HG03520 (cell line): Measurements from ENCODE around the gene FAM131A.
"Not testable (repeated sequence)": the region's sequence is repeated elsewhere in the genome, so short reads cannot be mapped to it uniquely, and the experiment has no call there.

Source experiments
- ATAC-seq: cut with Tn5 transposase; IDR thresholded peaks from one replicate; pipeline ENCODE4 v1.9.1; 2021; ENCODE audit warnings: mild to moderate bottlenecking, moderate library complexity; ENCODE audit not compliant: unreplicated experiment

Gene FAM131A

DNA sequence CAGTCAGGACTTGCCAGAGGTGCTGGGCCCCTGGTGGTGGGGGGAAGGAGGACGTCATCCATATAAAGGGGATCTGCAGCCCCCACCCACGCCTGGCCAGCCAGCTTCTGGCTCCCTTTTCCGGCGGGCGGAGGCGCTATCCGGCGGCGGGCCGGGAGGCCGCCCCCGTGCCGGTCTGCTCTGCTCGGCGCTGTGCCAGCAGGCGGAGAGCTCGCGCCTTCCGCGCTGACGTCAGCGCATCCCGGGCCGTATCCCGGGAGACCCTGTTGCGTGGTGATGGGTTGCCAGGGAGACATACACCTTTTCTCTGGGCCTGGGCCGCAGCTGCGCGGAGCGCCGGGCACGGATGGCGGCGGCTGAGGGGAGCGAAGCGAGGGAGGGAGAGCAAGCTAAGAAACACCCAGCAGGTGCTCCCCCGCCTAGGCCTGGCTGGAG lies 1.1 kb downstream of the FAM131A start:
- no peak for ATAC-seq

DNA sequence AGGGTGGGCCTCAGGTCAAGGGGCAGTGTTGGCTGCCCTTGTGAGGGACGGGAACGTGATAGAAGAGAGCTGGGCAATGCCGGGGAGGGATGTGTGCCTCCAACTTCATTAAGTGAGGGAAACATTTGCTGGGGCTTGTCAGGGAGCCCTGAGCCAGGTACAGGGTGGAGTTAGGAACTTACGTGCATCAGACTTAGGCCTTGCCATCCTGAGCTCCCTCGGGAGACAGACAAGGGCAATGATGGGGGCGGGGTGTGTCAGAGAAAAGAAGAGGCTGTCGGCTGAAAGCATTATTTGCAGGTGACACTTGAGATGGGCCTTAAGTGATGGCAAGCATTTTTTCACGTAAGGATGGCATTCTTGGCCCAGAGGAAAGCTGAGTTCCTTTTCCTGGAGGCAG lies 1.6 kb downstream of the FAM131A start:
- ATAC-seq, result no peak

DNA sequence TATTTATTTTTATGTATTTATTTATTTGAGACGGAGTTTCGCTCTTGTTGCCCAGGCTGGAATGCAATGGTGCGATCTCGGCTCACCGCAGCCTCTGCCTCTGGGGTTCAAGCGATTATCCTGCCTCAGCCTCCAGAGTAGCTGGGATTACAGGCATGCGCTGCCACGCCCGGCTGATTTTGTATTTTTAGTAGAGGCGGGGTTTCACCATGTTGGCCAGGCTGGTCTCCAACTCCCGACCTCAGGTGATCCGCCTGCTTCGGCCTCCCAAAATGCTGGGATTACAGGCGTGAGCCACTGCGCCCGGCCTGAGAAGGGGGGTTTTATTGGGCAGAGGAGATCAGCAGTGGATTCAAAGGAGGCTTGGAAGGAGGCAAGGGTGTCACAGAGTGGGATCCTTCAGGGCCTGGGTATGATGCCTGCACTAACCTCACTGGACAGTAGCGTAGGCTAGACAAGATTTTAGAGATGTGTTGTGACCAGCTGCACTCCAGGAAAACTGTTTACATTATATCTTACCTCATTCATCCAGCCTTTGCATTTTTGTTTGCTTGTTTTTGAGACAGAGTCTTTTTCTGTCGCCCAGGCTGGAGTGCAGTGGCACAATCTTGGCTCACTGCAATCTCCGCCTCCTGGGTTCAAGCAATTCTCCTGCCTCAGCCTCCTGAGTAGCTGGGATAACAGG lies 2.2 kb downstream of the FAM131A start:
- ATAC-seq, result not testable (repeated sequence)

DNA sequence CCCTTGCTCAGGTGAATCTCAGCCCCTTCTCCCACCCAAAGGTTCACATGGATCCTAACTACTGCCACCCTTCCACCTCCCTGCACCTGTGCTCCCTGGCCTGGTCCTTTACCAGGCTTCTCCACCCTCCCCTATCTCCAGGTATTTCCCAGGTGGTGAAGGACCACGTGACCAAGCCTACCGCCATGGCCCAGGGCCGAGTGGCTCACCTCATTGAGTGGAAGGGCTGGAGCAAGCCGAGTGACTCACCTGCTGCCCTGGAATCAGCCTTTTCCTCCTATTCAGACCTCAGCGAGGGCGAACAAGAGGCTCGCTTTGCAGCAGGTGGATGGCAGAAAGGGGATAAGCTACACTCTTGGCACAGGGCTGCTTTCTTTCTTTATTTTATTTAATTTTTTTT lies 4.5 kb downstream of the FAM131A start:
- no peak for ATAC-seq

DNA sequence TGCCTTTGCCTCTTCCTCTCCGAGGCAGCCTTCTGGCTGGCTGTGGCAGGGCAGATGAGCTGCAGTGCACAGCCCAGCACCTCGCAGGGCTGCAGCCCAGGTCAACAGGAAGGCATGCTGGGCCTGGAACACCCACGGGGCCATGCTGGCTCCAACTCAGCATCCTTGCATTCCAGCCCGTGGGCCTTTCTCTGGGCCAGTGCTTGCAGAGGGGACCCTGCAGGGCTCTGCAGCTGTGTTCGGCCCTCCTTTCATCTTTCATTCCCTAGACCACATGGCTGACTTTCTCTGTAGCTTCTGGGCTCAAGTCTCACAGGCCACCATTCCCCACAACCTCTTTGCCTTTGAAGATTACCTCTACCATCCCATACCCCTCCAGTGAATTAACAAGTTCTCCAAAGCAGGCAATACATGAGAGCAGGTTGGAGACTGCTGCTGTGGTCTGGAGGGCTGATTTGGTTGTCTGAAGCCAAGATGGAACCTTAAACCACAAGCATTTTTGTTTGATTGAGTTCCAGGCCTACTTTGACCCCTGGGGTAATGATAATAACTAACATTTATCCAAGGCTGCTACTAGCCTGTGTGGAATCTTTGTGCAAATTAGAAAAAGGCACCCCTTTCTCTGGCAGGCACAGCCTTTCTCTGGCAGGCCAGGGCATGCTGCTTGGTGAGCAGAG lies 5.9 kb downstream of the FAM131A start:
- ATAC-seq, result no peak

DNA sequence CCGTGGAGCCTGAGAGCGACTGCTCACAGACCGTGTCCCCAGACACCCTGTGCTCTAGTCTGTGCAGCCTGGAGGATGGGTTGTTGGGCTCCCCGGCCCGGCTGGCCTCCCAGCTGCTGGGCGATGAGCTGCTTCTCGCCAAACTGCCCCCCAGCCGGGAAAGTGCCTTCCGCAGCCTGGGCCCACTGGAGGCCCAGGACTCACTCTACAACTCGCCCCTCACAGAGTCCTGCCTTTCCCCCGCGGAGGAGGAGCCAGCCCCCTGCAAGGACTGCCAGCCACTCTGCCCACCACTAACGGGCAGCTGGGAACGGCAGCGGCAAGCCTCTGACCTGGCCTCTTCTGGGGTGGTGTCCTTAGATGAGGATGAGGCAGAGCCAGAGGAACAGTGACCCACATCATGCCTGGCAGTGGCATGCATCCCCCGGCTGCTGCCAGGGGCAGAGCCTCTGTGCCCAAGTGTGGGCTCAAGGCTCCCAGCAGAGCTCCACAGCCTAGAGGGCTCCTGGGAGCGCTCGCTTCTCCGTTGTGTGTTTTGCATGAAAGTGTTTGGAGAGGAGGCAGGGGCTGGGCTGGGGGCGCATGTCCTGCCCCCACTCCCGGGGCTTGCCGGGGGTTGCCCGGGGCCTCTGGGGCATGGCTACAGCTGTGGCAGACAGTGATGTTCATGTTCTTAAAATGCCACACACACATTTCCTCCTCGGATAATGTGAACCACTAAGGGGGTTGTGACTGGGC lies 7.3 kb downstream of the FAM131A start:
- no peak for ATAC-seq

DNA sequence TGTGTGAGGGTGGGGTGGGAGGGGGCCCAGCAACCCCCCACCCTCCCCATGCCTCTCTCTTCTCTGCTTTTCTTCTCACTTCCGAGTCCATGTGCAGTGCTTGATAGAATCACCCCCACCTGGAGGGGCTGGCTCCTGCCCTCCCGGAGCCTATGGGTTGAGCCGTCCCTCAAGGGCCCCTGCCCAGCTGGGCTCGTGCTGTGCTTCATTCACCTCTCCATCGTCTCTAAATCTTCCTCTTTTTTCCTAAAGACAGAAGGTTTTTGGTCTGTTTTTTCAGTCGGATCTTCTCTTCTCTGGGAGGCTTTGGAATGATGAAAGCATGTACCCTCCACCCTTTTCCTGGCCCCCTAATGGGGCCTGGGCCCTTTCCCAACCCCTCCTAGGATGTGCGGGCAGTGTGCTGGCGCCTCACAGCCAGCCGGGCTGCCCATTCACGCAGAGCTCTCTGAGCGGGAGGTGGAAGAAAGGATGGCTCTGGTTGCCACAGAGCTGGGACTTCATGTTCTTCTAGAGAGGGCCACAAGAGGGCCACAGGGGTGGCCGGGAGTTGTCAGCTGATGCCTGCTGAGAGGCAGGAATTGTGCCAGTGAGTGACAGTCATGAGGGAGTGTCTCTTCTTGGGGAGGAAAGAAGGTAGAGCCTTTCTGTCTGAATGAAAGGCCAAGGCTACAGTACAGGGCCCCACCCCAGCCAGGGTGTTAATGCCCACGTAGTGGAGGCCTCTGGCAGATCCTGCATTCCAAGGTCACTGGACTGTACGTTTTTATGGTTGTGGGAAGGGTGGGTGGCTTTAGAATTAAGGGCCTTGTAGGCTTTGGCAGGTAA lies 8.1 kb downstream of the FAM131A start:
- ATAC-seq, result no peak

DNA sequence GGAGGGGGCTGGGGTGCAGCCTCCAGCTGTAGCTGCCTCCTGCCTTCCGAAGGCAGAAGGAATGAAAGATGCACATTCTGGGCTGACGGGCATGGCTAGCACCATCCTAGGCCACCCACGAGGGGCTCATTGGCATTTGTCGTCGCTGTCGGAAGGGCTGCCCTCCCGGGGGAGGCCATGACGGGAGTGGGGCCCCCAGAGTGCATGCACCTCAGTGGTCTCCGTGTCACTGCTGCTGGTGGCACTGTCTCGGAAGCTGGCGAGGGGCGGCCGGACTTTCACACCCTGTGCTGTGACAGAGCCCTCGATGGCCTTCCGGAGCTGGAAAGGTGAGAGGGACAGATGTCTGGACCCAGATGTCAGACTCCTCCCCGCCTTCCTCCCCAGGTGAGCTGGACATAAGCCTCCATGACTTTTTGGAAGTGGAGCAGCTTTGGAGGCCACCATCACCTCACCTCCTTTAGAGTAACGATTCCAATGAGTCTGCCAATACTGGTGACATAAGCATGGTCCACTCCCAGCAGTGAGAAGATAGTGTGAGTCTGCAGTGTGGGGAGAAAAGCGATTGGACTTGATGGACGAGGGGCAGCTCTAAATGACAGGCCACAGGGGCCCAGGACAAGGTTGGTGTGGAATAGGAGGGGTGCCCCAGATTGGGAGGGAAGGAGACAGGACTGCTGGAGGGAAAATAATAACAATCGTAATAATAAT lies 9.2 kb downstream of the FAM131A start:
- no peak for ATAC-seq

DNA sequence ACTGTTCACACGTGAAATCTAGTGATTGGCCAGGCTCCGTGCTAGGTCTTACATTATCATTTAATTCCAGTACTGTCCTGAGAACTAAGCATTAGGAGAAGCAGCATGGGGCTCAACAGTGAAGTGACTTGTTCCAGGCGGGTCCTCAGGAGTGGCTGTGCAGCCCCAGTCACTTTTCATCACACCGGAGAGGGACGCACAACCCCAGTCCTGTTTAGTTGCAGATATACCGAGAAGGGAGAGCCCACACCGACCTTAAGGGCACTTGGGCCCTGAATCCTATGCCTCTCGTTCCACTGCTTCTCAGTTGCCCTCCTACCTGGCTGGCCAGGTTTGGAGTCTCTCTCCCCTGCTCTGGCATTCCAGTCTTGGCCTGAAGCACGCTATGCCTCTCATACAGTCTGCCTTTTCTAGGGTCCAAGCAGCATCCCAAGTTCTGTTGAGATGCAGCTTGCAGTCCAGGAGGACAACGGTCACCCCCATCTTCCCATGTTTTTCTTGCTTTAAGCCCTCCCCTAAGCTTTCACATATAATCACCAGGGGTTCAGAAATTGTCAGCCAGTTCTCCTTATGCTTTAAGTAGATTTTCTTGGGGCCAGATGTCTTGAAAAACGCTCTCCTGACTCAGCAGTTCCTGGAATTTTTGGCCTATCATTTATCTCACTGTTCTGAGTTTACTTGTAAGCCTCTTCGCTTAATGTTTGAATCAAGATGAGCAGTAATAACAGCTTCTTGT lies 10.1 kb downstream of the FAM131A start:
- ATAC-seq, result no peak

DNA sequence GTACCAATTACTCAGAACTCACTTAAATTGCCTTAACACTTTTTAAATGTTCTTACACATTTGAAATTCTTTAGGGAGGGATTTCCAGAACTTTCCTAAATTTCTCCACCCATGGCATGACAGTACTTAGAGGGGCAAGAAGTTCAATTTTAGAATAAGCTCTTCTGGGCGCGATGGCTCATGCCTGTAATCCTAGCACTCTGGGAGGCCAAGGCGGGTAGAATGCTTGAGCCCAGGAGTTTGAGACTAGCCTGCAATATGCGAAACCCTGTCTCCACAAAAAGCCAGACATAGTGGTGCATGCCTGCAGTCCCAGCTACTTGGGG lies 10.6 kb downstream of the FAM131A start:
- no peak for ATAC-seq

DNA sequence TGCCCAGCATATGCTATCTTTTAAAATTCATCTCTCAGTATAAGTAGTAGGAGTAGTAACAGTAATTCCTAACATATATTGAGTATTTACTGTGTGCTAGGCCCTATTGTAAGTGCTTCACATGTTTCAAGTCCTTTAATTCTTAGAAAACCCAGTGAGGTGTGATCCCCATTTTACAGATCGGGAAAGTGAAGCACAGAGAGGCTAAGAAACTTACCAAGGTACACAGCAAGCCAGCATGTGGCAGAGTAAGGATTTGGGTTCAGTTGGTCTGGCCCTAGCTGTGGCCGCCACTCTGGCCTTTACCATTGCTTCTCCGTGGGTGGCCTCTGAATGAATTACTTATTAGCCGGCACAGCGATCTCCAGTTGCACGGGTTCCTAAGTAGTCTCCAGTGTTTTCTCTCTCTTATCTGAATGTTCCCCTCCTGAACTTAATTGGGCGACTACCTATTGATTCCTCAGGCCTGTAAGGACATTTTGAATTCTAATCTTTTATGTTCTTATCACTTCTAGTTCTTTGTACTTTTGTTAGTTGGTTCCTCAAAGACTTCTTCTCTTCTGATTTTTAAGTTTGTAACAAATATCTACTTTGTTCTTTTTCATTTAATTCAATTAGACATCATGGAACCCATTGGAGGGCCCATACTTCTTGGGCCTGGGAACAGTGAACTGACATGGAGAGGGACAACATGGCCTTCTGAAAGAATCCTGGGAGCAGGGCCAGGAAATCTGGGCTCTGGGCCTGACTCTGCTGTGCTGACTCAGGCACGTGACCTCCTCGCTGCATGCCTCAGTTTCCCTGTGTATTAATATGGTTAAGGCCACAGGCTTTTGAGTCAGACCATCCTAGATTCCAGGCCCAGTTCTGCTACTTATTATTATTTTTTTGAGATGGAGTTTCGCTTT lies 12.4 kb downstream of the FAM131A start:
- no peak for ATAC-seq

DNA sequence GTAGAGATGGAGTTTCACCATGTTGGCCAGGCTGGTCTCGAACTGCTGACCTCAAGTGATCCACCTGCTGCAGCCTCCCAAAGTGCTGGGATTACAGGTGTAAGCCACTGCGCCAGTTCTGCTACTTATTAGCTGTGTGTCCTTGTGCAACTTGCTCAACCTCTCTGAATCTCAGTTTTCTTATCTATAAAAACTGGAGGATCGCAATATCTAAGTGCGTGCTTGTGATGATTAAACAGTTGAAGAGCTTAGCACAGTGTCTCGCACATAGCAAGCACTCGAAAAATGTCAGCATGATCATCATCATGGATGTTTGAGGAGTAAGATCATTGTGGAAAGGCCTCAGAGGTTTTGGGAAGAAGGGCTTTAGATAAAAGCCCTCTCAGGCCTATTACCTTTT lies 13.2 kb downstream of the FAM131A start:
- no peak for ATAC-seq

DNA sequence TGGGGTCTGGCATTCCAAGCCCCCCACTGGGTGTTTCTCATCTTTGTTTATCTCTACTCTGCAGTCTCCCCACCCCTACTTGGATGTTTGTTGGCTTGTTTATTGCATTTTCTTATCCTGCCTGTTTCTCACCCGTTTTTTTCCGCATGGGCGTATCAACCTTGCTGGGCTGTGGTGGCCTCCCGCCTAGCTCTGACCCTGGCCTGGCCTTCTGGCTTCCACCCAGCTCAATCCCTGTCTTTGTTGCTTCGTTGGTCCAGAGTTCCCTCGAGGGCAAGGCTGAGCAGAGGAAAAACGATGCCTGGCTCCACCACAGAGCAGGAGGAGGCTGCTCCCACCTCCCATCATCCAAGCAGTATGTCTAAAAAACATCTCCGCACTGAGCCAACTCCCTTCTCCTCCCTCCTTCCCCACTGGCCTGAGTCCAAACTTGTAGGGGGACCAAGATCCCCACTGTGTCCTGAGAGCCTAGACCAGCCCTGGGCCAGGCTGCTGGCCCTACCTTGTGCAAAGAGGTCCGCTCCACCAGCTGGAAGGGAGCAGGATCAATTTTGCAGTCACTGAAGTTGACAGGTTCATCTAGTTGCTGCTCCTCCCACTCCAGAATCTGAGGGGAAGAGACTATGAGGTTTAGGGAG lies 14.2 kb downstream of the FAM131A start:
- no peak for ATAC-seq

DNA sequence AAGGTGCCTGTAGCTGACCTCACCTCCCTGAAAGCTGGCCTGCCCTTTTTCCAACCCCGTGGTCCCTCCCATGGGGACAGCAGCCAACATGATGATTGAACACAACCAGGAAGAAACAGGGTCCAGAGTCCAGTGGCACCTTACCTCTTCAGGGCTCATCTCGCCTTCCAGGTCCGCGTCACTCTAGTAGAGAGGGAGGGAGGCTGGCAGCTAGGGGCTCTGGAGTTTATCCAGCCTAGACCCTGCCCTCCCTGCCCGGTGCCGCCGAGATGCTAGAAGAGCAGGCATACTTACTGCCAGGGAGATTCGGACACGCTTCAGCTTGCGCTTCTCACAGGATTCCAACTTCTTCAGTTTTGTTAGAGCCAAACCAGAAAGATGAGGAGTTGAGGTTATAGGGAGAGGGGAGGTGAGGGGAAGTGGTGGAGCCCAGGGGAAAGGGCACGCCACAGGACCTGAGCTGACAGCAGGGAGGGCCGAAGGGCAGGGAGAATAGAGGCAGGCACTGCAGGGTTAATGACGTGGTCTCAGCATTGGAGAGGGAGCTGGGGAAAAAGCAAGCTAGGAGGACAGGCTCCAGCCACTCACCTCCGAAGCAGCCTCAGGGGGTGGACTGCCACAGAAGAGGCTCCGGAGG lies 14.9 kb downstream of the FAM131A start:
- ATAC-seq, result no peak

DNA sequence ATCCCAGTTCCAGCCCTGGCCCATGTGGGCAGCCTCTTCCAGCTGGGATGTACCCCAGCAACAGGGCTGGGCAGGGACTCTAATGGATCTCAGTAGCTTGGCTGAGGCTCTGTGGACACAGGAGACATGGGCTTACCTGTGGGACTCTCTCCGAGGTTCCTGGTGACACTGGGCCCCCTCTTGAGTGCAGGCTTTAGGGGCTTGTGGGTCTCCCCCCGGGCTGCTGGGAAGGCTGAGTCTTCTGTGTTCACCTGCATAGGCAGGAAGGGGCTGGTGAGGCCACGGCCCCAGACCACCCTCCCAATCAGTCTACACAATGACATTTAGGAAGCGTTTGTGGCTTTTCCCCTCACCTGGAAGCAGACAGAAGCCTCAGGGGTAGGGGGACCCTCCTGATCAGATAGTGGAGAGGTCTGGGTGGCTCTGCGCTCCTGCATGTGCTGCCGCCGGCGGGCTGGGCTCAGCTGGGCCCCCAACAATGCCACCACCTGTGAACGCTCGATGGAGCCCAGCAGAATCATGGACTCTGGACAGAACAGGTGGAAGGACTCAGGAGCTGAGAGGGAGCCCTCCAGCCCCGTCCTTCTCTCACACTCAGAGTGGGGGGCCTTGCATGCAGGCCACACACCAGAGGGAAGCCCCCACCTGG lies 15.6 kb downstream of the FAM131A start:
- ATAC-seq, result no peak

DNA sequence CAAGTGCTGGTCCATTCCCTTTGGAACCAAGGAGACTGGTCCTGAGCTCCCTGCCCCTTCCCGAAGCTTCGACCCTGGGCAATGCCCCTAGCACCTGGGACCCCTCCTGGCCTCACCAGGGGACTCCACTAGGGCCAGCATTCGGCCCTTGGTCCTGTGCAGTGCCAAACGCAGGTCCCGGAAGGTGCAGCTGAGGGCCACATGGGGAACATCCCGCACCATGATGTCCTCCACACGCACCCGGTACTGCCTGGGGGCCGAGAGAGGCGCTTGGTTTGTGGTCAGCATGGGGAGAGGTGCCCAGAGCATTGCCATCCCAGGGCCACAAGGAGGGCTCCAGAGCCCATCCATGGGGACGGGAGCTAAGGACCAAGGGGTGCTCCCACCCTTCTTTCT lies 16.1 kb downstream of the FAM131A start:
- ATAC-seq, result no peak

DNA sequence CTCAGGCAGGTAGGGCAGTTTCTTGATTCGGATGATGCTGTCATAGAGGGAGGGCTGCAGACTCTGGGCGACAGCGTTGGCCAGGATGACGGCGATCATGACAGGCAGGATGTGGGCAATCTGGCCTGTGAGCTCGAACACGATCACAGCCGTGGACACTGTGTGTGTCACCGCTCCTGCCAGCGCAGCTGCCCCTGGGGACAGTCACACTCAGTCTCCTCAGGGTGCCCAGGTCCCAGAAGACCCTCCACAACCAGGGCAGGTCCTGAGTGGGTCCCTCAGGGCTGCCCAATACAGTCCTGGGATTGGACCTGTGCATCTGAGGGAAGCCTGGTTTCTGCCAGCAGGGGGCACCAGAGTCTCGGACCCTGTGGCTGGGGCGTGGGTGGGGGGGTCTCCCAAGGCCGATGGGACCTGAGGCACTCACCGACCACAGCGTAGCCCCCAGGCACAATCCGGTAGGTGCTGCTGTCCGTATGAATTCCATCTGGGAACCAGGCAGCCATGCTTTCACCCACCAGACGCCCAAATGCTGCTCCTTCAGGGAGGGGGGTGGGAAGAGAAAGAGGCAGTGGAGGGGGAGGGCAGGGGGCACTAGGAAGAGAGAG lies 16.8 kb downstream of the FAM131A start:
- no peak for ATAC-seq
